GM19023 (cell line): ENCODE results near the gene MYBBP1A.

Experiments used
- ATAC-seq: cut with Tn5 transposase; IDR thresholded peaks from one replicate; pipeline ENCODE4 v1.9.1; 2021; ENCODE audit warnings: mild to moderate bottlenecking, moderate library complexity; ENCODE audit not compliant: unreplicated experiment

Gene MYBBP1A

GRCh38 chr17:4520894-4521600 is 34.1 kb downstream of the MYBBP1A start:
- no peak for ATAC-seq

GRCh38 chr17:4520060-4520893 is 34.9 kb downstream of the MYBBP1A start:
- ATAC-seq, result no peak

- ATAC-seq, result no peak
Observed at GRCh38 chr17:4519361-4519788, 35.8 kb downstream of the MYBBP1A start.

DNA sequence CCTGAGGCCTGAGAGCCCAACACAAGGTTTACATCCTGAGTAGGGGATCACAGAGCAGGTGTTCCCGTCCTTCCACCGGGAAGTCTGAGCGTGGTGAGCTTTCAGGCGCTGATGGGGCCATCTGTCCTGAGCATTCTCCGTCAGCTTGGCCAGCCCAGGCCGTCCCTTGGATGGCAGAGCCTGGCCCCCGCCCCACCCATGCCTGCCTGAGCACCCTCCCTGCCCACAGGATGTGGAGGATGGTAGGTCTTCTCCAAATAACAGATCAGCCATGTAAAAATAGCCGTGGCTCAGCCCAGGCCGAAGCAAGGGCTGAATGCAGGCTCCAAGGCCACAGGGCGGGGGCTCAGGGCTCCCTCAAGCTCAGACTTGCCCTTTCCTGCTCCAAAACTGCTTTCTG is 36.3 kb downstream of the MYBBP1A start:
- no peak for ATAC-seq

DNA sequence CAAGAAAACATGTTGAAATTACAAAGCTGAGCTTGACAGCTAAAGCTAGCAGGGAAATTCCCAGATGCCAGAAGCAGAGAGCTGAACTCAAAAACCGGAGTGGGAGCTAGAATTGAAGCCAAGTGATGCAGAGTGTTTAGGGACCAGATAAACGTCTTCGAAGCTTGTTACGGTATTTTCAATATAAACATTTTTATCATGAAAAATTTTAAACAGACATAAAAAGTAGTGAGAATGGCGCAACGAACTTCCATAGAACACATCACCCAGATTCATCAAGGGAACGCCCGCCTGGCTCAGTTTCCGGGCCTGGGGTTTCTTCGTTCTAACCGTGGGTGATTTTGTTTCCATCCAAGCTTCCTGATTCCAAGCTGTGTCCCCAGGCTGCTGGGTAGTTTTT is 38.4 kb downstream of the MYBBP1A start:
- no peak for ATAC-seq

- ATAC-seq, result no peak
Observed at GRCh38 chr17:4515501-4515900, 39.7 kb downstream of the MYBBP1A start.

- ATAC-seq, result no peak
Observed at GRCh38 chr17:4514779-4515178, 40.4 kb downstream of the MYBBP1A start.

- no peak for ATAC-seq
Observed at GRCh38 chr17:4514206-4514605, 41.0 kb downstream of the MYBBP1A start.

DNA sequence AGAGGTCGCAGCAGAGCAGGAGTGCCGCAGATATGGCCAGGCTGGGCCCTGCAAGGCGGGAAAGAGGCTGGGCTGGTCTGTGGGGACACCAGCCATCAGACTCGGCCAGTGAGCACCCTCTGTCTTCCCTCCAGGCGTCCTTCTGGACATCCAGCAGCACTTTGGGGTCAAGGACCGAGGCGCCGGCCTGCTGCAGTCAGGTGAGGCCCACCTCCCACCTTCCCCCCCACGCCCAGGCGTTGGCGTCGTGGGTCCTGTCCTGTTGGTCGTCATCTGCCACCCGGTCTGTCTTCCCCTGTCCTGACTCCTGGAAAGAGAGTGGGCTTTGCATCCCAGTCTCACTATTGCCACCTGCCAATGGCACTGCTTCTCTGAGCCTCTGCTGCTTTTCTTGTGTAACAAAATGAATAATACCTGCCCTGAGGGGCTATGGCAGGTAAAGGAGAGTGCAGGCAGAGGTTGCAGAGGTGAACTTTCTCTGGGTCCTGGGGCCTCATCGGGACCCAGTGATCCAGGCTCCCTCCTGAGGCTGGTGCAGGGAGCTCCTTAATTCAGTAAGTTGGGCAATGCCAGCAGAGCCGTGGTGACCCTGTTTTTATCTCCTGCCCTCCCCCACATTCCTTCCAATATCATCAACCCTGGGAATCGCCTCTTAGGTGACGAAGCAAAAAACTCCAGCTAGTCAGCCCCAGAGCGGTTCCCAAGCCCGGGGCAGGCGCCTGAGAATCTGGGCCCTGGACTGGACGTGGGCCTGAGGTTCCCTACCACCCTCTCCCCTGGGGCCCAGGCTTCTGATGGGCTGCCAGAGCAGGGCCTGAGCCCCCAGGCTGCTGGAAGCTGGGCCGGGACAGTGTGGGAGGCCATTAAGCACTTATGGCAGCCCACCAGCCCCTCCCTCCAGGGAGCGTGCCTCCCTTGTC is 41.8 kb downstream of the MYBBP1A start:
- no peak for ATAC-seq

DNA sequence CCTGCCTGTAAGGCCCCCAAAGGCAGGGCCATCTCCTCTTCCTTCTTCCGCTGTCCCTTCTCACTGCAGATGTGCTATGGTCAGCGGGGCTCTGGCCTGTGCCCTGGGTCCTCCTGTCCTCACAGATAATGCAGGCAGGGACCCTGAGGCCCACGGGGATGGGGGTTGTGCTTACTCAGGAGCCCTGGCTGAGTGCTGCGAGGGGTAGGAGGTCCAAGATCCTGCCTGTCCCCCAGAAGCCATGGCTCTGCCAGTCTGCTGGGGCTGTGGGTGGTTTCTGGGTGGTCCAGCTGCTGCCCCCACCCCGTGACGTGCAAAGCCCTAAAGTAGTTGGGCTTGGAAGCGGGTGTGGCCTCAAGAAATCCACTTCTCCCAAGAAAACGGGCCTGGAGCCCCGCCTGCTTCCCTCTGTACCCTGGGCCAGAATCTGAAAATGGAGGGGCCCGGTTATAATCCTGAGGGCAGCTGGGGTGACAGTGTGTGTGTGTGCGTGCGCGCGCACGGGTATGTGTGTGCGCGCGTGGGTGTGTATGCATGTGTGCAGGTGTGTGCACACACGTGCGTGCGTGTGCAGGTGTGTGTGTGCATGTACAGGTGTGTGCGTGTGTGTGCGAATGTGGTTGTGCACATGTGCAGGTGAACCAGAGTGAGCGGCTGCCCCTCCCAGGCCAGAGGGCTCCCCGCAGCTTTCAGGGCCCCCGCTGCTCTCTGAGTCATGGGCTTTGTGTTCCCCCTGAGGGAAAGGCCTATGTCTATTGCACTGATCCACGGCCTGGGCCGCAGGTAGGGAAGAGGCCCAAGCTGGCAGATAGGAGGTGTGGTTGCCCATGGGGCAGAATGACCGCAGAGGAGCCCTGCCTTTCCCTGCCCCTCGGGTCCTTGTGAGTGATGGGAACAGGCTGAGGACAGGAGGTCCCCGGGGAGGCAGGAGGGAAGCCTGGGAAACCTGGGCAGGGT is 42.8 kb downstream of the MYBBP1A start:
- no peak for ATAC-seq

GRCh38 chr17:4511199-4511932 is 43.8 kb downstream of the MYBBP1A start:
- ATAC-seq, result no peak

GRCh38 chr17:4510618-4510941 is 44.6 kb downstream of the MYBBP1A start:
- ATAC-seq, result no peak

- ATAC-seq, result no peak
Observed at GRCh38 chr17:4509923-4510617, 45.1 kb downstream of the MYBBP1A start.

GRCh38 chr17:4509401-4509800 is 45.8 kb downstream of the MYBBP1A start:
- no peak for ATAC-seq

DNA sequence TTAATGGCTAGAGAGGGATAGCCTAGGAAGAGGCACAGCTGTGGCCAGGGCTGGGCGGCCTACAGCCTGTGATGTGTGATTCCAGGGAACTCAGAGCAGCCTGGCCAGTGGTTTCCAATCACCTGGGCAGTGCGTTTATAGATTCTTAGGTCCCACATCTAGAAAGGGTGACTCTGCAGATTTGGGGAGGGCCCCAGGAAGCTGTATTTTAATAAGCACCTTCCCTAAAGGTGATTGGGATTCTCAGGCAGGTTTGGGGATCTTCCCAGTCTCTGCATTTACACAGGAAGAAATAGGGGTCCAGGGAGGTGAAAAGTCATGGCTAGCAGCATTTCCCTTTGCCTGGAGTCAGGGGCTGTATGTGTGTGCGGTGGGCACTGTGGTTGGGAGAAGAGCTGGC is 47.0 kb downstream of the MYBBP1A start:
- ATAC-seq, result no peak

DNA sequence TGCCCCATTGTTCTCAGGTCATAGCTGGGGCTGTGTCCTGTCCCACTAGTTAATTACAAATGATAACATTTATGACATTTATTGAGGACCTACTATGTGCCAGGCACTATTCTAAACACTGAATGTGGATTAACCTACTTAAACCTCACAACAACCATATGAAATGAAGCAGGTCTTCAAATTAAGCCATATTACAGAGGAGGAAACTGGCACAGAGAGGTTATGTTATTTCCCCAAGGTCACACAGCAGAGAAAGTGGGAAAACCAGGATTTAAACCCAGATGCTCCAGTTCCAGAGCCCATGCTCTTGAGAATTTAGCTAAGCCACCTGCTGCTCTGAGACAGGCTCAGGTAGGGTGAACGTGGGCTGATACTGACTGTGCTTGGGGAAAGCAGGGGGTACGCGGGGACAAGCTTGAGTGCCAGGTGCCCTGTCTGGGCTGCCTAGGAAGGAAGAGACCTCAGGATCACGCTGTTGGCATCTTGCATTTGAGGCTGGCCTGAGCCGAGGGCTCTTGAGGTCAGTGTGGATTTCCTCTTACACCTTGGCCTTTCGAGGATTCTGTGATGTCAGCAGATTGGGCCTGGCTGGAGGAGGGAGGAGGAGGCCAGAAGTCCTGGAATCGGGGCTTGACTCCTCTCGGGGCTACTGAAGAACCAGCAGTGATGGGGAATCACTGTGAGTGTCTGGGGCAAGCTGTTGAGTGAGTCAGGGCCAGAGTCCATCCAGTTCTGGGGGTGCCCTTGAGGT is 47.6 kb downstream of the MYBBP1A start:
- ATAC-seq, result no peak

GRCh38 chr17:4506892-4507291 is 48.3 kb downstream of the MYBBP1A start:
- no peak for ATAC-seq

DNA sequence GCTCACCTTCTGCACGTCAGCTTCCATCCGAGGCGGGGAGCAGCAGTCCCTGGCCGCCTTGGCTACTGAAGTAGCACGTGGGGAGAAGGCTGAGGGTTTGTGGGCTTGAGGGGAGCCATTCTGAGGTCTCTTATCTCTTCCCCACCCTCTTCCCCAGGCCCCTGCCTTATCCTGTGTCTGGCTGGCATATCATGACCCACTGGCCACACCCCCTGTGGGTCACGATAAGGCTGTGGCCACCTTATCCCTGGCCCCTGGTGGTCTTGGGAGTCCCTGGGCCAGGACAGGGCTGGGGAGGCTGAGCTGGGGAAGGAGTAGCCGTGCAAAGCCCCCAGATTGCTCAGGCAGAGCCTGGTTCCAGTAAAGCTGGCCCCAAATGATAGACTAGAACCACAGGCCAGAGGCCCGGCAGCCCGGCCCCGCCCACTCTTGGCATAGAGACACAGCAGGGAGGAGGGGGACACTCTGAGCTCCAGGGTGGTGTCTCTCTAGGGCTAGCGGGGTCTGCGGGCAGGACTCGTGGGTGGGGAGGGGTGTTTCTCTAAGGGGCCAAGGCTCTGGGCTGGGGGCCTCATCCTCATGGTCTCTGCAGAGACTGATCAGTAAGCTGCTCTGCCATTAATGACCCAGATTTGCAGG is 48.9 kb downstream of the MYBBP1A start:
- no peak for ATAC-seq
